Endothelial cell of hepatic sinusoid (primary cell): ENCODE data around the gene SLC24A4.

Experiments used
- in situ Hi-C: cut with HindIII; loops from 2 replicates; pipeline ENCODE4 v1.10.0; 2017; ENCODE audit warnings: low sequenced_read_pairs

Gene SLC24A4

GRCh38 chr14:92472860-92473259, 149.9 kb downstream of the SLC24A4 start:
- in situ Hi-C loops = no loop called here

DNA sequence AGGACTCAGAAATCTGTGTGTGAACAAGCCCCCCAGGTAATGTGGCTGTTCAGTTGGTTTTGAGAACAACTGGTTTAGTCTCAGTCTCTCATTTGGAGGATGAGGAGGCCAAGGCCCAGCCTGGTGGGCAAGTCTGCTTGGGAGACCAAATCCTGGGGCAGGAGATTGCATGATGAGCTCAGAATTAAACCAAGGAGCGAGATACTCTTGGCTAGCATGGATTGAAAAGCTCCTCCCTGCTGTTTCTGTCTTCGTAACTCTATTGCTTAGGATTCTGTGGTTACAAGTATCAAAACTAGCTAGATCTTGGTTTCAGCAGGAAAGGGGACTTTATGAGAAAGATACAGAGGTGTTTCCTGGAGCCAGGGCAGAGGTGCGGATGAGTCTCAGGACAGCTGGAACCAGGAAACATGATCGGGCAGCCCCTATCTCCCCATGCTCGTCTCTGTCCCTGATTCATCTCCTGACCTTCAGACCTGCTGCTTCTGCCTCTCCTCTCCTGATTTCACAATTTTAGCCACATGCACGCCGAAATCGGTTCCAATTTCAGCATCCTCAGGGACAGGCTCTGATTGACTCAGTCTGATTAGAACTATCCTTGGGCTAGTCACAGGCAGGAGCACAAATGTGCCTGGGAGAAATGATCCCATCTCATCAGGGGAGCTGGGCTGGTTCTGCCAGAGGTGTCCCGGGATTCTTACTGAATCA, 150.4 kb downstream of the SLC24A4 start:
- in situ Hi-C loops = no loop called here

DNA sequence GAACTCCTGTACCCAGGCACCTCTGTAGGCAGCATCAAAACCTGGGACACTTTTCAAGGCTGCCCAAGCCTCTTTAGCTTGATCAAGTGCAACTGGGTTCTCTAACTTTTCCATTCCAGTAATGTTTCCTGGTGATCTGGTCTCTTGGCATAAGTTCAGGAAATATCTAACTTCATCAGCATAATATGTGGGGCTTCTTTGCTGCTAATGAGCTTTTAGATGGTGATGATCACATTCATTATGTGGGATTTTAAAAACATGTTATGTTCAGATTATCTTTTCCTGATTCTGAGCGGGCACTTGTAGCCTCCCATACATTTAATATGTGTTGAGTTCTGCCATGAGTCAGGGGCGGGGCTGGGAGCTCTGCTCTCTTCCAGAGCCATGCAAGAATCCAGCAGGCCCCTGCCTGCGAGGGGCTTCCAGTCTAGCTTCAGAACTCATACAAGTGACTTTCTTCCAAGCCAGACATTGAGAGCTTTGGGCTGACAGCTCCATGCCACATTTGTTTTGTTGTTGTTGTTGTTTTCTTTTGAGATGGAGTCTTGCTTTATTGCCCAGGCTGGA, 151.1 kb downstream of the SLC24A4 start:
- in situ Hi-C loops = no loop called here

DNA sequence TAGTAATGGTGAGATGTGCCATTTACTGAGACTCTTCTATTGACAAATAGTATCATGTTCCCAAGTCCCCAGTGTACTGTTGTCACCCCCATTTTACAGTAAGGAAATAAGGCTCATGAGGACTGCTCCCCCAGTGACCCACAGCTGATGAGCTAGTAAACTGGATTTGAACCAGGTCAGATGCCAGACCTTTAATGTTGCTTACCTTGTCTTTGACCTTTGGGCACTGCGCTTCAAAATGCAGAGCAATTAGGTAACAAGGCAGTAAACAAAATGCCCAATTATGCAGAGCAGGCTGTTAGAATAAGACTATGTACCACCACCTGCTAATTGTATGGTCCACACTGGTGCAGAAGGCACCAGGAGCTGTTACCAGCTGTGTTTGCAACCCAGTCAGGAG, 152.1 kb downstream of the SLC24A4 start:
- in situ Hi-C loops = no loop called here

GRCh38 chr14:92475451-92476187, 152.7 kb downstream of the SLC24A4 start:
- in situ Hi-C loops = no loop called here

- in situ Hi-C loops = no loop called here
Observed at GRCh38 chr14:92480856-92481255, 157.9 kb downstream of the SLC24A4 start.

GRCh38 chr14:92481386-92481785, 158.4 kb downstream of the SLC24A4 start:
- in situ Hi-C loops = no loop called here

- in situ Hi-C loops = no loop called here
Observed at GRCh38 chr14:92481811-92482555, 159.0 kb downstream of the SLC24A4 start.

- in situ Hi-C loops = no loop called here
Observed at GRCh38 chr14:92482621-92483319, 159.8 kb downstream of the SLC24A4 start.

DNA sequence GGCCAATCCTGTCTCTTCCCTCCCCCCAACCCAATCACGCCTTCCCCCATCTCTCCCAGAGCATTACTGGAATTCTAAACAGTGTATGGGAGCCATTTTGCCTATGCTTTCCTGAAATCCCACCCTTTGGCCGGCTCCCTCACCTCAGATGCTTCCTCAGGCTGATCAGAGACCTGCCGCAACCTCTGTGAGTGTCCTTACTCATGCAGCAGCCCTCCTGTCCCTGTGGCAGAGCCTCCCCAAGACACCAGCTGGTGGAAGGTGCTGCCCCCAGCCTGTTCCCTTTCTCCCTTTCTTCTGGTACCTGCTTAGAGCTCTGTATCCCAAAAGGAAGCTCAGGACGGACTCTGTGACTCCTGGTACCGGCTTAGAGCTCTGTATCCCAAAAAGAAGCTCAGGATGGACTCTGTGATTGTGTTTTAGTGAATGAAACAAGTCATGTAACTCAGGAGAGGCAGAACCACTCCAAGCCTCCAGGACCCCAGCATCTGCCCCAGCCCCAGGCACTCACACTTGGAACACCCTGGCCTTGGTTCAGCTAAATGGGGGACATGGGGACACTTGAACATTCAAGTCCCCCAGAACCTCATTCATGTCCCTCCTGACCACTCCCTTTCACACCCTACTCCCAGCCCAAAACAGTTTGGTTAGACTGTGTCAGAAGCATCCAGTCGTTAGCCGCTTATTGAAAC, 161.3 kb downstream of the SLC24A4 start:
- in situ Hi-C loops = no loop called here

- in situ Hi-C loops = no loop called here
Observed at GRCh38 chr14:92486881-92487280, 163.9 kb downstream of the SLC24A4 start.

DNA sequence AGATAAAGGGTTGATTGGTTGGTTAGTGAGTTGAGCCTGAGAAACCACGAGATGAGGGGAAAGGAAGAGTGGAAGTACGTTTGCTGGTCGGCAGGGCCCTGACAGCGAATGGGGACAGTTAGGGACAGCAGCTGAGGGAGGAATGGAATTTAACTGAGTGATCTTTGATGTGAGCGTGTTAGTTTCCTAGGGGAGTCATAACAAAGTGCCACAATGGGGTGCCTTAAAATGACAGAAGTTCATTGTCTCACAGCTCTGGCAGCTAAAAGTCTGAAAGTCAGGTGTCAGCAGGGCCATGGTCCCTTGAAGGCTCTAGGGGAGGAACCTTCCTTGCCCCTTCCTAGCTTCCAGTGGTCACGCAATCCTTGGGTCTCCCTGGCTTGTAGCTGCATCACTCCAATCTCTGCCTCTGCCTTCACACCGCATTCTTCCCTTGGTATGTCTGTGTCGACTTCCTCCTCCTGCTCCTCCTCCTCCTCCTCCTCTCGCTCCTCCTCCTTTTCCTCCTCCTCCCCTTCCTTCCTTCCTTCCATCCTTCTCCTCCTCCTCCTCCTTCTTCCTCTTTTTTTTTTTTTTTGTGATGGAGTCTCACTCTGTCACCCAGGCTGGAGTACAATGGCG, 164.7 kb downstream of the SLC24A4 start:
- in situ Hi-C loops = no loop called here

- in situ Hi-C loops = no loop called here
Observed at GRCh38 chr14:92489394-92490238, 166.7 kb downstream of the SLC24A4 start.

DNA sequence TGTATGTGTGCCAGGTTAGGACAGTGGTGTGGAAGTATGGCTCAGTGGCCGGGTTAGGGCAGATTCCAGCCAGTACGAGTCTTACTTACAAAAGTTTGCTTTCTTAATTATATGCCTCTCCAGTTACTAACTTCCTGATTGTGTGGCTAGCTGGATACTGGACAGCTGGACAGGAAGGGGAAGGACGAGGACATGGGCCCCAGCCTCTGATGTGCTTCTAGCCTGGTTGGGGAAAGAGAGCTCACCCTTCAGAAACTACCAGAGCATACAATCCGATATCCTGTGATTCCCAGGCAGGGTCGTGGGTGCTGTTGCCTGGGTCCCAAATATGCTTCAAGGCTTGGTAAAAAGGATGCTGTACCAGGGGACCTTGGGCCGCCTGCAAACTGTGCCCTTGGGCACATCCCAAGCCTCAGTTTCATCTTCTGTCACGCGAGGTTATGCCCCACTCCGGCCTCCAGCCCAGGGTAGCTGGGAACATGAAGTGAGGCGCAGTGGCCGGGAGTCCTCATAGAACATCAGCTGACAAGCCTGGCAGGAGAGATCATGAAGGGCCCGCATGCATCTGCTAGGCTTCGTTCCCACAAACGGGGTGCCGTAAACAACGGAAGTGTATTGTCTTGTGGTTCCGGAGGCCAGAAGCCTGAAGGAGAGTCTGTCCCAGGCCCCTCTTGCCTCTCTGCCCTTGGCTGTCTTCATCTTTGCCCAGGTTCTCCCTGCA, 167.4 kb downstream of the SLC24A4 start:
- in situ Hi-C loops = no loop called here

DNA sequence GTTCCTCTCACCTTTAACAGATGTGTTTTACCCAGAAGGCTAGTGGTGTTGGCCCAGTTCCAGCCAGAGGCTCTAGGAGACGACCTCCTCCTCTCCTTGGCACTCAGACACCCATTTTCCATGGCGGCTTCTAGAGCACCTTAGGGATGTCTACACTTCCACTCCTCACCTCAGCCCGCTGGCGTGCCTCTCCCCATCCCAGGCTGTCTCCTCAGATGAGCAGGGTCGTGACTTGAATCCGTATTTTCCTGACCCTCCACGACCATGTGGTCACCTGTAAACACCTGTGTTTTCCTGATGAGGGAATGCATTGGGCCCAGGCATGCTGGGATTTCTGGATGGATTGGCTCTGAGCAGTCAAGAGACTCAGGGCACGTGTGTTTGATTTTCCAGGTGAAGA, 168.8 kb downstream of the SLC24A4 start:
- in situ Hi-C loops = no loop called here

DNA sequence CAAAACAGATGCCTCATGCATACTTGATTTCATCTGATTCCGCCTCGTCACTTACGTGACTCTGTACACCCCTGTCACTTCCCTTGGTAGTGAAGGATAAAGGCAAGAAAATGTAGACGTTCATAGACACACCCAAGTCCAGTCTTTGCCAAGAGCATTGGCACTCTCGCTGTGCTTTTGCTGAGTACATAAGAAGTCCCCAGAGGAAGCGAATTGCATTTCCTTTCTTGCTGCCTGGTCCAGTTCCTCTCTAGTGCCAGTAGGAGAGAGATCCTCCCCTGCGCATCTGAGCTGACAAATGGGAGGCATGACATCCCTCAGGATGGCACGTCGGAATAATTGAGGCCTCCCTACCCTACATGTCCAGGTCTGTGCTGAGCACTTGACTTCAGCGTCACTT, 169.3 kb downstream of the SLC24A4 start:
- in situ Hi-C loops = no loop called here

GRCh38 chr14:92493024-92493423, 170.1 kb downstream of the SLC24A4 start:
- in situ Hi-C loops = no loop called here

GRCh38 chr14:92493492-92493891, 170.5 kb downstream of the SLC24A4 start:
- in situ Hi-C loops = no loop called here
